Epidermal melanocyte (primary cell): ENCODE measurements around the gene TMEM132D.
"Not testable (repeated sequence)": the region's sequence is repeated elsewhere in the genome, so short reads cannot be mapped to it uniquely, and the experiment has no call there.

Source experiments
- DNase-seq: peaks from one replicate; pipeline ENCODE4 v3.0.0; 2011; ENCODE audit warnings: low spot score; ENCODE audit not compliant: insufficient read length

The TMEM132D gene

GRCh38 chr12:129073157-129073915, 830.5 kb downstream of the TMEM132D start:
- DNase-seq: no peak

DNA sequence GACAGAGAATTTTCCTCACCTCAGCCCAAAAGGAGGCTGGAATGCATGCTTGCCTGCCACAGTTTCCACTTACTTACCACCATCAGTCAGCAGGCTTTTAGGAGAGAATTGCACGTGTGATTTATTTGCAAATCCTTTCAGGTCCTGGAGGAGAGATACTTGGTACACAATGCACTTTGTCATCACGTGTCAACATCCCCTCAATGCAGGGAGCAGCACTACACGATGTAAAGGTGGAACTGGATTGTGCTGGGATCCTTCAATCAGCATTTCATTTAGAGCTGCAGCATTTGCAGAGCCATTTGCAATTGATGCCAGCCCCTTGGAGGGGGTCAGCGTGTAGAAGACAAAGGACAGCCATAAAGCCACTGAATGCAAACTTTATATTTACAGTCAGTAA, 832.5 kb downstream of the TMEM132D start:
- DNase-seq: no peak

DNA sequence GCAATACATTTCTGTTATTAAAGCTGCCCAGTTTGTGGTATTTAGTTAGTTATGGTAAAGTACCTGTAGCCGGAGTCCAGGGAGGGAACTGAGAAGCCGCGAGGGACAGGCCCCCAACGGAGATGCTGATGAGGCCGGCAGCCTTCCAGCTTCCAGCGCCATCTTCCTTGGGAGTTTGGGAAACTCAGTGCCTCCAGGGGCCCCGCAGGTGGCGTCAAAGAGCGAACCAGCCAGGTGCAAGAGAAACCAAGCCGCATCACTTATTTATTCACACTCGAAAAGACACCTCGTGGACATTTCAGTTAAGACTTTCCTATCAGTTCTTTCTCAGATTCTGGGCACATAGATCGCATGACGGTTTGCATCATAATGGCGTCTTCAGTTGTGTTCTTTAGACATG, 833.9 kb downstream of the TMEM132D start:
- no peak for DNase-seq

GRCh38 chr12:129068684-129069083, 835.1 kb downstream of the TMEM132D start:
- no peak for DNase-seq

- no peak for DNase-seq
These were observed 836.3 kb downstream of the TMEM132D start for GRCh38 chr12:129067491-129067890.

DNA sequence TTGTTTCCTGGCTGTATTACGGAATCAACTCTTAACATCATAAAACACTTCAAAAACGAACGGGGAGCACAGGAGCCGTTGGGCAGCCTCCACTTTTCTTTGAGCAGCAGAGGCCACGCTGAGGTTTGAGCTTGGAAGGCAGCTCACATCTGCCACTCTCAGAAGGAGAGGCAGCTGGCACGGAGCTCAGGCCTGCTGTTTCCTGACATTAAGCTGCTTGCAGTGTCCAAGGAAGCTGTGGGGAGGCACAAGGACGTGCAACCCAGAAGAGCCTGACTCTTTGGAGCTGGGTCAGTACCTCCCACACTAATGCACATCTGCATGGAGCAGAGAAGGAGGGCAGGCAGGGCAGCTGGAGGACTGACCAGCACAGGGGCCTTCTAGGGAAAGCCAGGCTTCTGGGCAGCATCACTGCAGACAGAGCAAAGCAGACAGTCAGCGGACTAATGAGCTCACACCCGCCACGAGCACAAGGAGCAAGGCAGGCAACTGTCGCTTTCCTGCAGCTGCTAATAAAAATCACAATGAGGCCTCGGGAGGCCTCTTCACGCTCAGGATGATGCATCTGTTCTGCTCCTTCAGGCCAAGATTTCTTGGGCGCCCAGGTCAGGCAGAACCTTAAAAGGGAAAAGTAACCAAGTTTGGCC, 839.5 kb downstream of the TMEM132D start:
- DNase-seq: no peak

DNA sequence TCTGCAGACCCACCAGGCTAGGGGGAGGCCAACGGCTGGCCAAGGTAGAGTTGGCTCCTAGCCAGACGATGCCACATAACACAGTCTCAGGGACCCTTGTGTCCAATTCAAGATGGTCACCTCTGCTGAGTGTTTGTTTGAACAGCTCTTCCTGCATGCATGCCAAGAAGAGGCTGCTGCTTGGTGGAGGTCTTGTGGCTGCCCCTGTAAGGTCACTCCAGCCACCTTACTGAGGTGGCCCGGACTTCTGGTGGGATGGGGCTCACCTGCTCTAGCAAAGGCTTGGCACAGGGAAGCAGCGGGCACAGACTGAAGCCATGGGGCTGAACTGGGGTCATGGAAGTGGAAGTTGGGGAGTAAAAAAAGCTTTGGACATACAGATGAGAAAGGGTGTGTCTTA, 840.2 kb downstream of the TMEM132D start:
- no peak for DNase-seq

DNA sequence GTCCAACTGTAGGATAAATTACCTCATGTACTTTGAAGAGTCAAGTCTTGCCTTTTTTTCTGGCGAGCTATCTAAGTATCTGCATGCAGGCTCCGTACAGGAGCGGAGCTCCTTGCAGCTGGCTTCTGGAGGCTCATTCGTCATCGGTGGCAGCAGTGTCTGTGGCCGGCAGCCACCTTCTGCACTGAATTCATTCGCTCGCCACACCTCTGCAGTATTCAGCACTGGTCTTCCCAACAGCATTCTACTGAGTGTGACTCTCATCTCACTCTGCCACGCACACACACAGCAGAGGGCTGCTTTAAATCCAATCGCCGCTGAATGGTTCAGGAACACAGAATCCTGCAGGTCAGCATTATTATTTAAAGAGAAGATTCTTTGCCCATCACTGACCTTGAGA, 850.6 kb downstream of the TMEM132D start:
- no peak for DNase-seq

DNA sequence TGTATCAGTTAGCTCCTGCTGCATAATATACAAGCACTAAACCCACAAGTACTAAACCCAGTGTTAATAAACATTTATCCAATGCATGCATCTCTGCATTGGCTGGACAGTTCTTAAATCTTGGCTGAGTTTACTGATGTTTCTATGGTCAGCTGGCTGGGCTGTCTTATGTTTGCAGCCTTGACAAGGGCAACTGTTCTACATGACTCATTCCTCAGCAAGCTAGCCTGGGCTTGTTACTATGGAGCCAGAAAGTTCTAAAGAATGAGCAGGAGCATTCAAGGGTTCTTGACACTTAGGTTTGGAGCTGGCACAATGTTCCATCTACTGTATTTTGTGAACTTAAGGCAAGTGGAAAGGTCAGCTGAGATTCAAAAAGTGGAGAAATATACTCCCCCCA, 851.5 kb downstream of the TMEM132D start:
- DNase-seq: no peak

DNA sequence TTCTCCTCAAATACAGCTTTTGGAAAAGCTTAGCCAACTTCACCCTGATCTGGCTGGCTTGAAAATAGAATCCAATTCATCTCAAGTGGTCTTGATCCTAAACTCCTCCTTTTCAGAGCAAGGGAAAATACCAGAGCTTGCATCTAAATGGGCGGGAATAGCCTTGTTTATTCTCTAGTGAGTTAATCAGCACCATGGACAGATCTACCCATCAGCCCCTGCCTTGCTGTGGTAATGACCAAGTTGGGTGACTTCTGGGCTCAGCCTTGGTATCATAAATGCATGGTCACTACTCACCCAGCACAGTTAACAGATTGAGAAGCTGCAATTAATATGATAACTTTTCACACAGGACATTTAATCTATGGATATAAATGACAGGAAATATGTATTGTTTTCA, 853.9 kb downstream of the TMEM132D start:
- no peak for DNase-seq

DNA sequence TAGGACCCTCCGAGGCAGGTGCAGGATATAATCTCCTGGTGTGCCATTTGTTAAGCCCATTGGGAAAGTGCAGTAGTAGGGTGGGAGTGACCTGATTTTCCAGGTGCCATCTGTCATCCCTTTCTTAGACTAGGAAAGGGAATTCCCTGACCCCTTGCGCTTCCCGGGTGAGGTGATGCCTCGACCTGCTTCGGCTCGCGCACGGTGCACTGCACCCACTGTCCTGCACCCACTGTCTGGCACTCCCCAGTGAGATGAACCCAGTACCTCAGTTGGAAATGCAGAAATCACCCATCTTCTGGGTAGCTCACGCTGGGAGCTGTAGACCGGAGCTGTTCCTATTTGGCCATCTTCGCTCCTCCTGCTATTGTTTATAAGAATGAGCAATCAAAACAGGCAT, 860.5 kb downstream of the TMEM132D start:
- not testable (repeated sequence) for DNase-seq

DNA sequence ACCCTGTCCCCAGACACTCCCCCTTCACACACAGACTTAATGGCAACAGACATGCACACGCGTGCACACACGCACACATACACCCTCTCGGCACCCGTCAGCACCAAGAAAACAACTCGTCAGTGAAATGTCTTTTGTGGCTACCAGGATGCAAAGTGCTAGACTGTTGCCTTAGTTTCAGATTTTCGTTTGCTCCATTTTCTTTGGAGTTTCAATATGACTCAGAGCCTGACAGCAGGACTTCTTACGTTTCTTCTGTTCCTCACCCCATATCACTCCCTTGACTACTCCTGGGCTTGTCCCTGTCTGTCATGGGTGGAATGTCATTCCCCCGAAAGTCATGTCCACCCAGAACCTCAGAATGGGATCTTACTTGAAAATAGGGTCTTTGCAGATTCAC, 867.7 kb downstream of the TMEM132D start:
- no peak for DNase-seq

DNA sequence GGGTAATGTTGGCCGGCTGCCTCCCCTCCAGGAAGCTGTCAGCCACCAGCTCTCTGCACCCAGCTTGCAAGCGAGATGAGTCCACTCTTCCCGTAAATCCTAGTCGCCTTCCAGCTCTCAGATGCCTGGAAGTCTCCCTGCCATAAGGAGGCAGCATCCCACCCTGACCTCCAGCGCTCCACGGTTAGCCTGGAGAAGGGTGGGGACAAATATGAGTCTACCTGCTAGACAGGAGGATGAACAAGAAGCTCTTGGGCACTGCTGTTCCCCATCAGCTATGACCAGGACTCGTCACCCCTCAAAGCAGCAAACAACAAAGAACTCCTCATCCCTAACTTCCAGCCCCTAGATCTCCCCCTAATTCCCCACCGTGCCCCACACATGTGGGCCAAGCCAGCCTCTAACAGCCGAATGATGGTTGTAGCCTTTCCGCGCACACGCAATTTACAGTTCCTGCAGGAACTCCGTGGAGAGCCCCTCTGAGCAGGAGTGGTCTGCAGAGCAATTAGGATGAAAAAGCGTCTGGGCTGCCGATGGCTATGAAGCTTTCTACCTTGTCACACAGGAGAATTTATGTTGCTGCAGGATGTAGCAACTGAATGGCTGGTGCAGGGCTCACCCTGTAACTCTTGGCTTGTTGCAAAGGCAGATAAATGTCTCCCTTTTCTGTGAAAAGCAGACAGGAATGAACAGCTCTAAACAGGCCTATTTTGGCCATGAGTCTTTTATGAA, 869.1 kb downstream of the TMEM132D start:
- no peak for DNase-seq

DNA sequence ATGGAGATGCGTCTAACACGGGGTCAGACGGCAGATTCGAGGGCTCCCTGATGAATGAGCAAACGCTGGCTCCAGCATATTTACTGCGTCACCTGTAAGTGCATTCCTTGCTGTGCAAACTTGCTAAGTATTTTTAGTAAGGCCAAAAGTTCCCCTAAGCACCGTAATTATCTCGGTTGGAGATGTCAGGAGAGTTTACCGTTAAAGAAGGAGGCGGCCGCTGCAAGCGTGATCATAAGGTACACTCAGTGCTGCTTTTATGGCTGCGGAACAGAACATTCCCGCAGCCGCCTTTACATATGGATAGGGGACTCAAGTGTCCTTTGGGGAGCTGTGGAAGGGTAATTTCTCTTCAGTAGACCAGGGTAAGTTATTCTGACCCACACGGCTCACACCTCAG, 875.0 kb downstream of the TMEM132D start:
- no peak for DNase-seq

- no peak for DNase-seq
These were observed 878.8 kb downstream of the TMEM132D start for GRCh38 chr12:129025055-129025454.
